ENCODE results near the gene ANP32B.

- TF ChIP-seq EZH2phosphoT487 (IDR thresholded peaks at IDR 0.05): no peak
- TF ChIP-seq CTCF (IDR thresholded peaks at IDR 0.05): no peak
Observed at GRCh38 chr9:97956331-97956730, 26.8 kb upstream of the ANP32B start.
